HG03521 (cell line): Measurements from ENCODE around the gene TNIP3.

Experiments
- ATAC-seq: cut with Tn5 transposase; IDR thresholded peaks from one replicate; pipeline ENCODE4 v1.9.1; 2021; ENCODE audit warnings: mild to moderate bottlenecking, moderate library complexity; ENCODE audit not compliant: unreplicated experiment

TNIP3 gene

GRCh38 chr4:121093261-121093660 is 70.9 kb downstream of the TNIP3 start:
- no peak for ATAC-seq

- ATAC-seq = no peak
Measured at GRCh38 chr4:121091941-121092340, 72.2 kb downstream of the TNIP3 start.

GRCh38 chr4:121088867-121089266 is 75.3 kb downstream of the TNIP3 start:
- no peak for ATAC-seq
